CD4-positive, alpha-beta T cell treated with Interleukin-4 for 1 hour (primary cell): Measurements from ENCODE around the gene SYNE1.
"Not testable (repeated sequence)": the region's sequence is repeated elsewhere in the genome, so short reads cannot be mapped to it uniquely, and the experiment has no call there.

Experiments used
- DNase-seq, 2 donors: peaks; one replicate each; pipeline ENCODE4 v3.0.0-alpha.2; 2020 to 2022

Gene SYNE1

DNA sequence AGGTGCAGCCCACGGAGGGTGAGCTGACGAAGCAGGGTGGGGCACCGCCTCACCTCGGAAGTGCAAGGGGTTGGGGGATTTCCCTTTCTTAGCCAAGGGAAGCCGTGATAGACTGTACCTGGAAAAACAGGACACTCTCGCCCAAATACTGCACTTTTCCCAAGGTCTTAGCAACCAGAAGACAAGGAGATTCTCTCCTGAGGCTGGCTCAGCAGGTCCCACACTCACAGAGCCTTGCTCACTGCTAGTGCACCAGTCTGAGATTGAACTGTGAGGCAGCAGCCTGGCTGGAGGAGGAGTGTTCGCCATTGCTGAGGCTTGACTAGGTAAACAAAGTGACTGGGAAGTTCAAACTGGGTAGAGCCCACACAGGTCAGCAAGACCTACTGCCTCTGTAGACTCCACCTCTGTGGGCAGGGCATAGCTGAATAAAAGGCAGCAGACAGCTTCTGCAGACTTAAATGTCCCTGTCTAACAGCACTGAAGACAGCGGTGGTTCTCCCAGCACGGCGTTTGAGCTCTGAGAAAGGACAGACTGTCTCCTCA is 28.0 kb downstream of the SYNE1 start:
- no peak for DNase-seq

DNA sequence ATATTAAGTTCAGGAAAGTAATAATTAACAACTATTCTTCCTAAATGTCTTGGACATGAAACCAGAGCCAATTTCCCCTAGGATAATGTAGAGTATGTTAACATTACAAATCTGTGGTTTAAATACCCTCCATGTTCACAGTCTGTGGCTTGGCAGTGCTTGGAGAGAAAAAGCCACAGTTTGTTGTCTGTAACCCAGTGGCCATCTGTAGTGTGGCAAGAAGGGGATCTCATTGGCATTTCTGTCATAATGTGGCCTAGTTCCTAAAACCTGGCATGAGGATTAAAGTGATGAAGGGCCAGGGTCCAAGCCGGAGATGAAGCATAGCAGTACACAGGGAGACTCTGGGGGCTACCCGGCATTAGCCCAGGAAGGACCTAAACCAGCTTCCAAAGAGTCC is 31.2 kb downstream of the SYNE1 start:
- no peak for DNase-seq

DNA sequence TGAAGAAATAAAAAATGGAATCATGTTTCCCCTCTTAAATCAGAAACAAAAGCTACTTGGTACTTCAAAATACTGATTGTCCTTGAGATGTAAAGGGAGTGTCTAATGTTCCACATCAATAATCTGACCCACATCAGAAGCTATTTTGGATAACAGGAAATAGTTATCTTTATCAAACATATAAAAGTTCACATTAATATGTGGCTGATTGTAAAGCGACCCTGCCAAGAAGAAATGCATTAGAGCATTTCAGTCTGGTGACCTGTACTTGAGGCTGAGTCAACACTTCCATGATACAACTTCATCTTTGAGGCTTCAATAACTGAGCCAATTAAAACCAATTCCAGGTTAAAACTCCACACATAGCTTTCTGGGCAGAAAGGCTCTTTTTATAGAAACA is 31.8 kb downstream of the SYNE1 start:
- no peak for DNase-seq

DNA sequence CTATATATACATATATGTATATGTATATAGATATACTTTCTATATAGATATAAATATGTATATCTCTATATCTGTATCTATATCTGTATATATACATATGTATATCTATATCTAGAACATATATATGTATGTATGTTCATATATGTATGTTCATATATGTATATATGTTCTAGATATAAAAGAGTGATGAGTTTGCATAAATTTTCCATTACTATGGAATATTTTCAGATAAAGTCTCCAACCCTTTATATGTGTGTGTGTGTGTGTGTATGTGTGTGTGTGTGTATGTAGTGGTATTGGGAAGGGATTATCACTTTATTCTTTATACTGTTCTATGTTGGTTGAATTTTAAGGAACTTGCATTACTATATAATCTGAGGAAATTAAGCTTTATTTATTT is 33.3 kb downstream of the SYNE1 start:
- no peak for DNase-seq

DNA sequence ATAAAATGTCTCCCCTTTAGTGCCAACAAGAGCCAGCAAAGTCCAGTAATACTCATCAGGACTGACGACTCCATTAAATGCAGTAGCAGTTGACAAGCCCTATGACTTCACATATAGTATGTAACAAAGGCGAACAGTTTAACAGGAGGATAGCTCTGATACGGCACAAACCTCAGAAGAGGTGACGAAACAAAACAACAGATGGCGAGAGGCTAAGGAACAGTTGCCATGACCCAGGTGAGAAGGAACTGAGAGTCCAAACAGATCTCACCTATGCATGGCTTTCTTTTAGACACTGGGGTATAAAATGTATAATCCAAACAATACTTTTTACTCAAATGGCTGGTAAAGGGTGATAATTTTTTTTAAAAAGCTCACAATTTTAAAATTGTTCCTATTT is 37.1 kb downstream of the SYNE1 start:
- DNase-seq = no peak

GRCh38 chr6:152598901-152599537 is 38.1 kb downstream of the SYNE1 start:
- DNase-seq = no peak

GRCh38 chr6:152598421-152598820 is 38.7 kb downstream of the SYNE1 start:
- no peak for DNase-seq

- no peak for DNase-seq
Observed at GRCh38 chr6:152596726-152597125, 40.4 kb downstream of the SYNE1 start.

GRCh38 chr6:152595499-152595898 is 41.7 kb downstream of the SYNE1 start:
- DNase-seq = no peak

GRCh38 chr6:152594701-152595100 is 42.5 kb downstream of the SYNE1 start:
- DNase-seq = no peak

DNA sequence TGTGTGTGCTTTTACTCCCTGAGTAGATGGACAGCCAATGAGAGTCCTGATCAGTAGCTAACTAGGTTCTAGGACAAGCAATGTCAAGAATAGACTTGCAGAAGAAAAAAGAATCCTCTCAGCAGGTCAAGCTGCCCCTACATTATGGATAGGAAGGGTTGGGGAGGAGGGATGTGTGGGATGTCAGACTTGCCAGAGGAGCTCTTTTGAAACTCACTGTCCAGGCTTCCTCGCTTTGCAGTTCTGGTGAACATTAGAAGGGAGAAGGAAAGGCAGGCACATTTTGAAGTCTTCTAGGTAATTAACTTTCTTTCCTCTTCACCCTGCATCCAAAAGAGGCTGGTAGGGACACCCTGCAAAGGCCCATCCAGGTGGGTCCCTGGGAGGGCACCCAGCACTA is 48.7 kb downstream of the SYNE1 start:
- no peak for DNase-seq

GRCh38 chr6:152587473-152587872 is 49.7 kb downstream of the SYNE1 start:
- DNase-seq = no peak

DNA sequence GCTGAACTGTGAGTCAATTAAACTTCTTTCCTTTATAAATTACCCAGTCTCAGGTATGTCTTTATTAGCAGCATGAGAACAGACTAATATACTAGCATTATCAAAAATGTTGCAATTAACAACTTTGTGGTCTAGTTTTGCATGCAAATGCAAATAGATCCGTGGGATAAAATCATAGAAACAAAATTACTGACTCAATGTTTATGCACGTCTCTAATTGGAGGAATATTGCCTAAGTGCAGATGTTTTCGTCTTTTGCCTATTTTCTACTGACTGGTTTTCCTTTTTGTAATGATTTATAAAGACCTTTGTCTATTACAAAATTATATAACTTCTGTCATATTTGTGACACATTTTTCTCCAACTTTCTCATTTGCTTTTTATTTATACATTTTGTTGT is 51.9 kb downstream of the SYNE1 start:
- no peak for DNase-seq

DNA sequence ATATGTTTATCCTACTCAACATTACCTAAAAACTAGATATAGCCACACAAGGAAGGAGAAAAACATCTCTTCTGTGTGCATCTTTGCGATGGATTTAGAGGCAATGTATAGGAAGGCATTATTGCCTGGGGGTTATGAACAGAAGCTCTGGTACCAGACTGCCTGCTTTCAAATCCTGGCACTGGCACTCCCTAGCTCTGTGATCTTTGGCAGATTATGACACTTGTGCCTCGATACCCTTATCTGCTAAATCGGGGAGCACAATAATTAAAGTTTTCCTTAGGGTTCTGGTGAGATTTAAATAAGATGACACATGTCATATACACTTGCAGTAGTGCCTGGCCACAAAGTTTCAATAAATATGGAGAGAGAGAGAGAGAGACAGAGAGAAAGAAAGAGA is 53.3 kb downstream of the SYNE1 start:
- DNase-seq = no peak

DNA sequence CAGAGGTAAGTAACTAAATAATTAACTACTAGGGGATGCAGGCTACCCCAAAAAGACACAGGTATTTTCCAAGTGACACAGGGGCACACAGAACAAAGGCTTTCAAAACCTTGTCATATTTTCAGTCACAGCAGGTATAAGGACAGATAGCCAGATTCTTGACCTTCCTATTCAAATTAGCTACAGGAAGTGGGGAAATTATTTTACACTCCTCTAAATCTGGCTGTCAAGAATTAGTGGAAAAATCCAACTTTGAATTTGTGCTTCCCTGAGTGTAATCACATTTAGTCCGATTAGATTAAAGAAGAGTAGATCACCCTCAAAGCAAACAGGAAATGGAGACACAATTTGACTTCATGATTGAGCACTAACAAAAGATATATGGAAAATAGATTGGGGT is 60.6 kb downstream of the SYNE1 start:
- no peak for DNase-seq

- no peak for DNase-seq
Observed at GRCh38 chr6:152575621-152576150, 61.5 kb downstream of the SYNE1 start.

GRCh38 chr6:152575161-152575560 is 62.0 kb downstream of the SYNE1 start:
- DNase-seq = no peak

DNA sequence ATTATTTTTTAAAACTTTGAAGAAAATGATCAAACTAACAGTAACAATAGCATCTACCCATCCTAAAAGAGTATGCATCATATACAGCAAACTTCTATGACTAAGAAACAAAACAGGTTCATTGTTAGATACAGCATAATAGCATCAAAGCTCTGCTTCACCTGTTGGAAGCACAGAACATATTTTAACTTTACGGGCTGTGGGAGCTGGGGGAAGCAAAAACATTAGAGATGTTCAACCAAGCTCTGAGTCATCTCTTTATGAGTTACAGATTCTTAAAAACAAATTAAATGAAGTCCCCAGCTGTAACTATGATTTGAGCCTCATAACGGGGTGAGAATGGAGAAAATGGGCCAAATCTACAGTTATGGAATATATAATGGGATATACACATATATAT is 63.4 kb downstream of the SYNE1 start:
- no peak for DNase-seq

- DNase-seq = no peak
Observed at GRCh38 chr6:152572338-152573088, 64.6 kb downstream of the SYNE1 start.

DNA sequence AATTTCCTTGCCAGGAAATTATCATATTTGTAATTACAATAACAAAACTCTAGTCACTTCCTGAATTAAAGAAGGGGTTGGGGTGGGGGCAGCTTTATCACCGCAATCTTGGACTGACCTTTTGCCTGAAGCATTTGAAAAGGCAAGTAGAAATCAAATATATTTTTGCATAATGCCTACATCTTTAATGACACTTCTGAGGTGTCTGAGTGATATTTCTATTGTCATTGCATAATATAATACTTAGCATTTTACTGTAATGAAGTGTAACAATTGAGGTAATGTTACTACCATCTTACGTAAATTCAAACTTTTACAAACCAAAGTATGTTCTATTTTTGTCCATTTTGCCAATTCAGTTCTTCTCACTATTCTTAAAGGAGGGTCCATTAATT is 65.2 kb downstream of the SYNE1 start:
- no peak for DNase-seq

DNA sequence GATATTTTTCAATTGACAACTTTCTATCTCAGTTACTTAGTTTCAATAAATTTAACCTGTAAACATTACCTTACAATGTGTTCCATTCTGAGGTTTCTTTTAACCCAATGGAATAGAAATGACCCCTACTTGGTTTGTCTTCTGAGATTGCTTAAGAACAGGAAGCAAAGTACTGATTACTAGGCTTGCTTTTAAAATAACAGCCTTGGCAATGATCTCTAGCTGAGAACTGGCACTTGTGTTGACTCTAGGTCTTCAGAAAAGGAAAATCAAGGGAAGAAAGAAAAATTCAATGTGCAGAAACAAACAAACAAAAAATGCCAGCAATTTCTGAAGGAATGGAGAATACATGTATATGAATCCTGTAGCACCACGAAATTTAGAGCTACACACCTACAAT is 66.1 kb downstream of the SYNE1 start:
- DNase-seq = no peak

DNA sequence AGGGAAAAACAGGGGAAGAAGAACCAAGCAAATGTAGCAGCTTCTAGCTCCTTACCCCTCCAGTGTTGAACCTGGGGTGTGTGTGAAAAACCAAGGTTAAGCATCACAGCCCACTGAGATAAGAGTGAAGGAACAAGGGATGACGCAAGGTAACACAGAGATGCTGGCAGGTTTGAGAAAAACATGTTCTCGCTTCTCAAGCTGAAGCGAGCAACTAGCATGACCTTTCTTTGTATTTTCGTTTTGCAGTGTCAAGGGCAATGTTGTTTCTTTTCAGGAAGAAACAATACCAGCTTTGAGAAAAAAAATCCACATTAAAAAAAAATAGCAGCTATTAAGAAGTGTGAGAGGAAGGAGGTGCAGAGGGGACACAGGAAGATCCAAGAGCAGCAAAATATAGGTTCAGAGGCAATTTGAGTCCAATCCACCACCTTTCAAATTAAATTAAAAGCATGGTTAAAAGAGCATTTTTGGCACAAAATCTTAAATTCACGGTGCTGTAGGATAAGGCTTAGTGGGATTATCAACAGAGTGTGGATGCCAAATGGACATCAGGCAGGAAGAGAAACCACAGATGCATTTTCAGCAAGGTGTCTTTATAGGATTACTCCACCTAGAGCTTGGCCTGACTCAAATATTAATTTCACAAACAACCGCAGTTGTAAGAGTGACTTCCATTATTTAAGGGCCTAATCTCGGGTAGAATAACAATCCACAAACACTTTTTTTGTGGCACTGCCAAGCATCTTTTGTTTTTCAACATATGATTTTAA is 70.9 kb downstream of the SYNE1 start:
- peak in 1 of 2 donors; percentile 3 for DNase-seq

- DNase-seq = no peak
Observed at GRCh38 chr6:152563177-152563576, 74.0 kb downstream of the SYNE1 start.

GRCh38 chr6:152558798-152559197 is 78.4 kb downstream of the SYNE1 start:
- not testable (repeated sequence) for DNase-seq
